C4-2B (cell line): Measurements from ENCODE around the gene RAD18.

ENCODE experiments used
- CTCF ChIP-seq: fragments of 450-650 bp; conservative IDR thresholded peaks from 2 replicates; pipeline ENCODE4 v1.5.1; 2017; ENCODE audit warnings: mild to moderate bottlenecking
- ZFX ChIP-seq: fragments of 450-650 bp; IDR thresholded peaks from 2 replicates; pipeline ENCODE4 v1.6.1; 2017

- no peak for TF ChIP-seq CTCF
- TF ChIP-seq ZFX = no peak
Observed at GRCh38 chr3:8986741-8987140, 23.5 kb upstream of the RAD18 start.
